Ramos (cell line): ENCODE measurements around the gene EPB41L4B.
"Not testable (repeated sequence)": the region's sequence is repeated elsewhere in the genome, so short reads cannot be mapped to it uniquely, and the experiment has no call there.

Experiments used
- in situ Hi-C: fragments of 300-500 bp; cut with MboI; formaldehyde crosslinking; loops from one replicate; pipeline ENCODE4 v1.14.3; 2022; ENCODE audit warnings: low sequenced_read_pairs; ENCODE audit not compliant: unreplicated experiment

EPB41L4B gene

GRCh38 chr9:109304347-109304746, 16.5 kb downstream of the EPB41L4B start:
- in situ Hi-C loops = no loop called here

- in situ Hi-C loops = no loop called here
These were observed 17.0 kb downstream of the EPB41L4B start for GRCh38 chr9:109303900-109304299.

GRCh38 chr9:109302606-109303005, 18.3 kb downstream of the EPB41L4B start:
- in situ Hi-C loops = no loop called here

- in situ Hi-C loops = no loop called here
These were observed 19.8 kb downstream of the EPB41L4B start for GRCh38 chr9:109301012-109301411.

- in situ Hi-C loops = no loop called here
These were observed 21.0 kb downstream of the EPB41L4B start for GRCh38 chr9:109299891-109300290.

GRCh38 chr9:109297899-109298298, 23.0 kb downstream of the EPB41L4B start:
- in situ Hi-C loops = no loop called here

- in situ Hi-C loops = no loop called here
These were observed 25.4 kb downstream of the EPB41L4B start for GRCh38 chr9:109295221-109296130.

- in situ Hi-C loops = no loop called here
These were observed 30.5 kb downstream of the EPB41L4B start for GRCh38 chr9:109290385-109290784.

GRCh38 chr9:109289931-109290330, 30.9 kb downstream of the EPB41L4B start:
- in situ Hi-C loops = no loop called here

GRCh38 chr9:109289186-109289585, 31.7 kb downstream of the EPB41L4B start:
- in situ Hi-C loops = no loop called here

- in situ Hi-C loops = no loop called here
These were observed 33.9 kb downstream of the EPB41L4B start for GRCh38 chr9:109286981-109287380.

- in situ Hi-C loops = no loop called here
These were observed 34.3 kb downstream of the EPB41L4B start for GRCh38 chr9:109286571-109286977.

- in situ Hi-C loops = not testable (repeated sequence)
These were observed 37.2 kb downstream of the EPB41L4B start for GRCh38 chr9:109283672-109284071.

- in situ Hi-C loops = no loop called here
These were observed 37.8 kb downstream of the EPB41L4B start for GRCh38 chr9:109283012-109283411.

- in situ Hi-C loops = no loop called here
These were observed 38.6 kb downstream of the EPB41L4B start for GRCh38 chr9:109282302-109282701.

- in situ Hi-C loops = no loop called here
These were observed 39.3 kb downstream of the EPB41L4B start for GRCh38 chr9:109281518-109281917.

- in situ Hi-C loops = no loop called here
These were observed 42.0 kb downstream of the EPB41L4B start for GRCh38 chr9:109278848-109279247.

- in situ Hi-C loops = no loop called here
These were observed 42.6 kb downstream of the EPB41L4B start for GRCh38 chr9:109278216-109278615.

GRCh38 chr9:109277451-109277850, 43.4 kb downstream of the EPB41L4B start:
- in situ Hi-C loops = no loop called here

GRCh38 chr9:109276469-109277440, 44.1 kb downstream of the EPB41L4B start:
- in situ Hi-C loops = no loop called here
